HuH-7 (cell line): ENCODE data around the gene TREML4.

Experiments used
- DNase-seq: peaks from one replicate; pipeline ENCODE4 v3.0.0; 2011; ENCODE audit warnings: low spot score

TREML4 gene

GRCh38 chr6:41286544-41287346 lies 58.6 kb downstream of the TREML4 start, which contains the start of gene TREM1:
Gene TREM1 (minus strand): TSS chr6:41286682. CDS start chr6:41286655, 27 bp downstream.
- no peak for DNase-seq

- no peak for DNase-seq
Observed at GRCh38 chr6:41288030-41288753, 60.0 kb downstream of the TREML4 start.
